H1 (cell line): ENCODE measurements around the gene FOLR1. TPM values are rescaled to one million over a fixed set of nuclear protein-coding genes. Genes with fewer than 3 reads are reported as not detected.

Experiments used
- CTCF ChIA-PET: fragments of 300-600 bp; sonication (Branson Sonifier 250); formaldehyde crosslinking; loops from one replicate; lab custom pipeline; 2021; ENCODE audit not compliant: partially characterized antibody; lab: Charles Lee
- POLR2A ChIA-PET: fragments of 300-600 bp; sonication (Branson Sonifier 250); formaldehyde crosslinking; loops from one replicate; lab custom pipeline; 2021; ENCODE audit warnings: inconsistent platforms; ENCODE audit not compliant: partially characterized antibody; lab: Charles Lee
- DNase-seq, 2 experiments: peaks; one replicate each; pipeline versions ENCODE4 v3.0.0 to v3.0.0-alpha.2; 2010 to 2022; ENCODE audit warnings: low spot score in 2 of 2, low read depth in 1 of 2, mixed read lengths in 1 of 2
- FAIRE-seq: peaks from 2 replicates; lab custom pipeline; 2011; peaks lifted over from hg19 to GRCh38; lab: Jason Lieb, UNC
- H2AFZ ChIP-seq: 2 replicates; pipeline ENCODE4 v1.8.1; 2012; ENCODE audit warnings: low read length, inconsistent platforms
- H2AK5ac ChIP-seq: 2 replicates; pipeline ENCODE4 v1.6.1; 2013; ENCODE audit warnings: low read depth, low read length
- H2BK120ac ChIP-seq: replicated peaks from 2 replicates; pipeline ENCODE3; 2013; ENCODE audit warnings: low read depth, low read length, inconsistent platforms
- H2BK12ac ChIP-seq: 2 replicates; pipeline ENCODE4 v1.6.1; 2013; ENCODE audit warnings: low read depth, low read length
- H2BK15ac ChIP-seq: 2 replicates; pipeline ENCODE4 v1.6.1; 2013; ENCODE audit warnings: low read length
- H2BK20ac ChIP-seq: 2 replicates; pipeline ENCODE4 v1.6.1; 2013; ENCODE audit warnings: low read length
- H2BK5ac ChIP-seq: 2 replicates; pipeline ENCODE4 v1.6.1; 2013; ENCODE audit warnings: low read depth, low read length
- H3K14ac ChIP-seq: 2 replicates; pipeline ENCODE4 v1.6.1; 2013; ENCODE audit warnings: inconsistent platforms; ENCODE audit not compliant: insufficient read length
- H3K18ac ChIP-seq: 2 replicates; pipeline ENCODE4 v1.6.1; 2013; ENCODE audit warnings: low read length; ENCODE audit errors: extremely low read depth
- H3K23ac ChIP-seq: 2 replicates; pipeline ENCODE4 v1.6.1; 2013; ENCODE audit warnings: inconsistent platforms; ENCODE audit not compliant: insufficient read length
- H3K23me2 ChIP-seq: 2 replicates; pipeline ENCODE4 v1.6.1; 2013; ENCODE audit warnings: low read depth, low read length
- H3K27ac ChIP-seq: 2 replicates; pipeline ENCODE4 v1.6.1; 2011; ENCODE audit warnings: low read depth, low read length, inconsistent platforms
- H3K27me3 ChIP-seq, 4 experiments: replicated peaks in 1 of 4; 1 replicate in 1 of 4; 2 replicates in 3 of 4; pipeline versions ENCODE4 v1.6.1 to v1.8.1; 2011 to 2013; ENCODE audit warnings: low read length in 3 of 4, mild to moderate bottlenecking in 3 of 4, inconsistent platforms in 2 of 4, mixed read lengths in 2 of 4, moderate library complexity in 1 of 4; ENCODE audit not compliant: control insufficient read depth in 3 of 4, insufficient read depth in 3 of 4; ENCODE audit errors: extremely low read depth in 1 of 4
- H3K36me3 ChIP-seq, 4 experiments: 2 replicates each; pipeline versions ENCODE4 v1.6.1 to v1.8.1; 2011 to 2013; ENCODE audit warnings: mild to moderate bottlenecking in 4 of 4, low read length in 3 of 4, moderate library complexity in 2 of 4, control low read depth in 1 of 4, inconsistent platforms in 1 of 4; ENCODE audit not compliant: insufficient read depth in 4 of 4, control insufficient read depth in 2 of 4
- H3K4ac ChIP-seq: replicated peaks from 2 replicates; pipeline ENCODE3; 2013; ENCODE audit warnings: low read length, low read depth, mixed read lengths, inconsistent platforms; ENCODE audit not compliant: insufficient read length
- H3K4me1 ChIP-seq, 4 experiments: replicated peaks in 1 of 4; 1 replicate in 1 of 4; 2 replicates in 3 of 4; pipeline versions ENCODE4 v1.6.1 to v1.8.1; 2011 to 2013; ENCODE audit warnings: low read length in 3 of 4, inconsistent platforms in 2 of 4, mixed read lengths in 1 of 4; ENCODE audit not compliant: insufficient read depth in 4 of 4, control insufficient read depth in 3 of 4
- H3K4me2 ChIP-seq, 2 experiments: 2 replicates each; pipeline versions ENCODE4 v1.6.1 to v1.8.1; 2011 to 2013; ENCODE audit warnings: low read depth in 2 of 2, low read length in 2 of 2, control low read depth in 1 of 2, inconsistent platforms in 1 of 2, mild to moderate bottlenecking in 1 of 2; ENCODE audit not compliant: insufficient read depth in 1 of 2
- H3K4me3 ChIP-seq, 4 experiments: fragments of 200-600, 300-600 bp in 1 of 4; sonication (generic), shearing (Covaris generic), sonication (Bioruptor Twin) in 1 of 4; 2 replicates each; pipeline versions ENCODE4 v1.5.1 to v1.8.1; 2011 to 2016; ENCODE audit warnings: low read length in 4 of 4, low read depth in 3 of 4, control low read depth in 2 of 4, inconsistent platforms in 2 of 4, mild to moderate bottlenecking in 2 of 4, mixed read lengths in 1 of 4, moderate library complexity in 1 of 4; ENCODE audit not compliant: insufficient read depth in 2 of 4; ENCODE audit errors: extremely low read depth in 1 of 4
- H3K56ac ChIP-seq: replicated peaks from 2 replicates; pipeline ENCODE3; 2013; ENCODE audit warnings: low read depth, mild to moderate bottlenecking, mixed read lengths, low read length, inconsistent platforms; ENCODE audit not compliant: insufficient read length
- H3K79me1 ChIP-seq: 2 replicates; pipeline ENCODE4 v1.6.1; 2013; ENCODE audit warnings: low read depth, low read length, control low read depth
- H3K79me2 ChIP-seq, 2 experiments: 2 replicates each; pipeline versions ENCODE4 v1.6.1 to v1.8.1; 2012 to 2013; ENCODE audit warnings: low read length in 2 of 2, mild to moderate bottlenecking in 2 of 2, inconsistent platforms in 1 of 2; ENCODE audit not compliant: insufficient read depth in 2 of 2, control insufficient read depth in 1 of 2
- H3K9ac ChIP-seq, 4 experiments: replicated peaks in 1 of 4; 1 replicate in 1 of 4; 2 replicates in 3 of 4; pipeline versions ENCODE4 v1.6.1 to v1.8.1; 2011 to 2013; ENCODE audit warnings: low read depth in 3 of 4, low read length in 3 of 4, control low read depth in 2 of 4, mild to moderate bottlenecking in 2 of 4, moderate library complexity in 2 of 4, inconsistent platforms in 1 of 4; ENCODE audit errors: extremely low read depth in 1 of 4
- H3K9me3 ChIP-seq, 2 experiments: 2 replicates each; pipeline versions ENCODE4 v1.6.1 to v1.8.1; 2012 to 2013; ENCODE audit warnings: mild to moderate bottlenecking in 2 of 2, moderate library complexity in 2 of 2, control low read depth in 1 of 2, inconsistent platforms in 1 of 2, low read depth in 1 of 2, low read length in 1 of 2, mixed read lengths in 1 of 2; ENCODE audit not compliant: insufficient read depth in 2 of 2
- H4K20me1 ChIP-seq, 2 experiments: replicated peaks in 1 of 2; 2 replicates each; pipeline versions ENCODE3 to v1.8.1; 2011 to 2013; ENCODE audit warnings: inconsistent platforms in 2 of 2, low read length in 2 of 2, mild to moderate bottlenecking in 1 of 2; ENCODE audit not compliant: insufficient read depth in 2 of 2, control insufficient read depth in 1 of 2
- H4K5ac ChIP-seq: 2 replicates; pipeline ENCODE4 v1.6.1; 2013; ENCODE audit warnings: low read length, low read depth, mixed read lengths, inconsistent platforms; ENCODE audit not compliant: insufficient read length
- H4K8ac ChIP-seq: 2 replicates; pipeline ENCODE4 v1.8.0; 2013; ENCODE audit warnings: mild to moderate bottlenecking, moderate library complexity, low read length, inconsistent platforms; ENCODE audit not compliant: insufficient read depth; ENCODE audit errors: extremely low read depth
- H4K91ac ChIP-seq: replicated peaks from 2 replicates; pipeline ENCODE3; 2013; ENCODE audit warnings: low read length, mixed read lengths, inconsistent platforms; ENCODE audit not compliant: insufficient read length
- SIN3A ChIP-seq, 2 experiments: IDR thresholded peaks in 1 of 2; conservative IDR thresholded peaks in 1 of 2; 2 replicates each; pipeline ENCODE4 v1.6.1; 2011 to 2012; ENCODE audit warnings: low read length in 2 of 2, improper control_type of control experiment in 1 of 2, low read depth in 1 of 2, mild to moderate bottlenecking in 1 of 2
- WGBS, 2 experiments: shearing (Covaris generic) in 1 of 2; methylation state at CpG; one replicate each; pipeline versions ENCODE4 v1.1.6 to v1.1.7; 2013 to 2015; ENCODE audit warnings: low lambda C conversion rate in 2 of 2, mixed read lengths in 2 of 2, inconsistent platforms in 1 of 2, low coverage in 1 of 2, missing lambda C conversion rate in 1 of 2; ENCODE audit not compliant: insufficient replicate concordance in 2 of 2, insufficient coverage in 1 of 2, insufficient read length in 1 of 2; ENCODE audit errors: extremely low coverage in 1 of 2, missing lambda C conversion rate in 1 of 2; 5-methylcytosine and 5-hydroxymethylcytosine counted together
- polyA plus RNA-seq, 7 experiments: library from polyadenylated mRNA; depleted of rRNA in 3 of 7; stranded (reverse) in 5 of 7; unstranded in 2 of 7; fragments of >200 nt in 5 of 7; fragments of 200-250 nt in 2 of 7; gene quantifications; 1 replicate in 5 of 7; 2 replicates in 1 of 7; 4 replicates in 1 of 7; pipeline versions ENCODE4 v1.2.1 to v1.2.3, GENCODE V29; 2011 to 2013; ENCODE audit warnings: missing spikeins in 2 of 7, mixed read lengths in 2 of 7
- total RNA-seq: library from RNA; stranded (reverse); fragmentation: NEBNext Ultra II Directional; extraction: Animal tissue kit (Norgen Biotek cat#: 25700); gene quantifications from 2 replicates; pipeline ENCODE4 v1.2.1, GENCODE V29; 2021
- TF ChIP-seq, protein P1 (sequence below): IDR thresholded peaks from 2 replicates; pipeline ENCODE4 v1.6.1; 2011; ENCODE audit warnings: low read depth, mild to moderate bottlenecking, low read length; ENCODE audit not compliant: insufficient read depth

The FOLR1 gene
- total and polyA plus RNA-seq, 2 of the 8 experiments (the other 6 are each of a cell fraction or from before 2014, with no cell fraction given) = 1.3 TPM; not detected in 1

DNA sequence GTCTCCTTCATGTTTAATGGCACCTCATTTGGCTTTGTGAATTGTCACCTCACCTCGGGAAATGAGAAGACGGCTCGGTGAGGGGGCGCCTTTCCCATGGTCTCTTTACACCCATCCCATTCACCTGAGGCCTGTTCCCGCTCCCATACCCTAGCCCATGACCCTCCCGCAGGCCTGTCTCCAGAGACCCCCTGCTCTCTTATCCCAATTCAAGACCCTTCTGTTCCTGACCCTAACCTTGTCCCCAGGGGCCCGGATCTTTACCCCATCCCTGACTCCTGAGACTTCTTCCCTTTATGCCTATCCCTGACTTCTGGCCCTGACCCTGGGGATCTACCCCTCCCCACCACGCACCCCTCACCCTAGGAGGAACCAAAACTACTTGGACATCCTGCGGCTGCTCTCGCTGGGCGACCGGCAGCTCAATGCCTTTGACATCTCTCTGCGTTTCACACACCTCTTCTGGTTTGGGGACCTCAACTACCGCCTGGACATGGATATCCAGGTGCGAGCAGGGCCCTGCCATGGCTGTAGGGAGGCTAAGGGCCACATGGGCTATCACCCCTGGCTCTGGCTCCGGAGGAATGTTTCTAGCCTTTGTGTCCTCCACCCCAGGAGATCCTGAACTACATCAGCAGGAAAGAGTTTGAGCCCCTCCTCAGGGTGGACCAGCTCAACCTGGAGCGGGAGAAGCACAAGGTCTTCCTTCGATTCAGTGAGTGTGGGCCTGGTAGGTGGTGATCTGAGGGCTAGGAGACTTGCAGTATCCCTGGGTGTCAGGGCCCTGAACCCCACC lies 40.5 kb downstream of the FOLR1 start:
- Histone ChIP-seq H3K4ac (no peak overlapping the region), H3K4me2 (no peak overlapping the region), H4K5ac (no peak overlapping the region), H2AFZ (no peak overlapping the region), H3K27me3 (no peaks in the 10 kb centered on the region), H2BK12ac (no peak overlapping the region), H2AK5ac (no peak overlapping the region), H3K23me2 (peaks cover 1% of the 10 kb centered on the region; the same call in 1 of the 2 replicates), H3K23ac (no peak overlapping the region), H3K4me3 (no peak overlapping the region), H3K79me2 (no peaks in the 10 kb centered on the region), H3K36me3 (peaks cover 29 to 71% (median 66%) of the 10 kb centered on the region in 4 experiments), H3K14ac (no peak overlapping the region), H3K18ac (no peak overlapping the region), H2BK15ac (no peak overlapping the region), H3K79me1 (peaks cover 3% of the 10 kb centered on the region), H2BK20ac (no peak overlapping the region), H3K9ac (no peak overlapping the region), H2BK5ac (no peak overlapping the region), H2BK120ac (no peak overlapping the region), H4K8ac (no peak overlapping the region), H4K20me1 (peaks cover 16 to 17% of the 10 kb centered on the region in 2 experiments), H3K56ac (no peak overlapping the region), H3K27ac (no peak overlapping the region), H4K91ac (no peak overlapping the region), H3K9me3 (no peaks in the 10 kb centered on the region), H3K4me1 (peaks cover 0 to 3% (median 2%) of the 10 kb centered on the region in 4 experiments; a peak in 5 of 7 replicates)
- ChIA-PET POLR2A (interaction anchor here (1.3 kb wide), 1 partner anchor 9 kb away, joined by 3 read pairs; no protein-coding TSS in a partner anchor), CTCF (no interaction called here)
- FAIRE-seq (no peak), DNase-seq (peak in 1 of 2 experiments; percentile 34)
- WGBS, 2 experiments = 93% methylated on average over 18 of the region's 18 CpGs; no CpG with 5 or more reads in 1 of the 2 experiments
- TF ChIP-seq, protein P1, sequence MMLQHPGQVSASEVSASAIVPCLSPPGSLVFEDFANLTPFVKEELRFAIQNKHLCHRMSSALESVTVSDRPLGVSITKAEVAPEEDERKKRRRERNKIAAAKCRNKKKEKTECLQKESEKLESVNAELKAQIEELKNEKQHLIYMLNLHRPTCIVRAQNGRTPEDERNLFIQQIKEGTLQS = no peak
- TF ChIP-seq SIN3A (conservative IDR thresholded peaks at IDR 0.05 in 1 of 2, IDR thresholded peaks at IDR 0.05 in 1 of 2; ENCODE audit: low read depth in 1 of 2, low read length in 2 of 2) = no peak
